H1 (cell line): Measurements from ENCODE around the gene NR5A1. TPM values are rescaled to one million over a fixed set of nuclear protein-coding genes. Genes with fewer than 3 reads are reported as not detected.

Experiments used
- CHD1 ChIP-seq: IDR thresholded peaks from 2 replicates; pipeline ENCODE4 v1.6.1; 2012; ENCODE audit warnings: low read depth, low read length, improper control_type of control experiment
- RNF2 ChIP-seq: fragments of 200-900, 300-1000 bp; sonication (generic); IDR thresholded peaks from 2 replicates; pipeline ENCODE4 v1.7.1; 2016; ENCODE audit warnings: borderline replicate concordance, low read depth, mild to moderate bottlenecking, antibody characterized with exemption, low read length; ENCODE audit not compliant: poor library complexity, severe bottlenecking; ENCODE audit errors: missing control alignments
- ZNF274 ChIP-seq: IDR thresholded peaks from 2 replicates; pipeline ENCODE4 v1.7.0; 2012; ENCODE audit warnings: low read length, borderline replicate concordance; ENCODE audit errors: extremely low read depth
- polyA plus RNA-seq, 7 experiments: library from polyadenylated mRNA; depleted of rRNA in 3 of 7; stranded (reverse) in 5 of 7; unstranded in 2 of 7; fragments of >200 nt in 5 of 7; fragments of 200-250 nt in 2 of 7; gene quantifications; 1 replicate in 5 of 7; 2 replicates in 1 of 7; 4 replicates in 1 of 7; pipeline versions ENCODE4 v1.2.1 to v1.2.3, GENCODE V29; 2011 to 2013; ENCODE audit warnings: missing spikeins in 2 of 7, mixed read lengths in 2 of 7
- total RNA-seq: library from RNA; stranded (reverse); fragmentation: NEBNext Ultra II Directional; extraction: Animal tissue kit (Norgen Biotek cat#: 25700); gene quantifications from 2 replicates; pipeline ENCODE4 v1.2.1, GENCODE V29; 2021

The NR5A1 gene
- total and polyA plus RNA-seq, 2 of the 8 experiments (the other 6 are each of a cell fraction or from before 2014, with no cell fraction given), result 0.29 to 0.58 TPM

DNA sequence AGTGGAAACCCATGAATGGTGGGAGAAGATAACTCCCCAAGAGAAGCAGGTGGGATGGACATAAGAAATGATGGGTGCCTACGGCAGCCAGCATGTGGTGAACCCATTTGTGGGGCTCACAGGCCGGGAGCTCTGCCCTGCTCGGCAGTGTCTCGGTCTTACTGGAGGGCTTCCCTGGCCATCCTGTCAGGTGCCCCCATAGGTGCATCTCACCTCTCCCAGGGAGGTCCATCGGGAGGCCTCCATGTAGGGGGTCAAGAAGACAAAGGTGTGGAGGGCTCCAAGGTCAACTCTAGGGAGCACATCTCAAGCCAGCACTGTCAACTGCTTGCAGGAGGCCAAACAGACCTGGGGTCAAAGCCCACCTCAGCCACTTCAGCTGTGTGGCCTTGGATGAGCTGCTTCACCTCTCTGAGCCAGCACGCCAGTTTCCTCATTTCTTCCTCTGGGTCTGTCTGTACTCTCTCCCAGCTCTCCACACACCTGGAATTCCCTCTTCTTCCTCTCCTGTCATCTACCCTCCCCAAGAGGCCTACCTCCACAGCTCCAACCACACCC lies 67.4 kb downstream of the NR5A1 start (continued):
- TF ChIP-seq RNF2 (no peak), CHD1 (no peak), ZNF274 (no peak)
